NCI-H1417 (cell line): ENCODE data around the gene RHOF.

Experiments
- DNase-seq, 3 experiments: peaks; one replicate each; lab custom pipeline; 2025; lab: John Stamatoyannopoulos, UW

RHOF gene

DNA sequence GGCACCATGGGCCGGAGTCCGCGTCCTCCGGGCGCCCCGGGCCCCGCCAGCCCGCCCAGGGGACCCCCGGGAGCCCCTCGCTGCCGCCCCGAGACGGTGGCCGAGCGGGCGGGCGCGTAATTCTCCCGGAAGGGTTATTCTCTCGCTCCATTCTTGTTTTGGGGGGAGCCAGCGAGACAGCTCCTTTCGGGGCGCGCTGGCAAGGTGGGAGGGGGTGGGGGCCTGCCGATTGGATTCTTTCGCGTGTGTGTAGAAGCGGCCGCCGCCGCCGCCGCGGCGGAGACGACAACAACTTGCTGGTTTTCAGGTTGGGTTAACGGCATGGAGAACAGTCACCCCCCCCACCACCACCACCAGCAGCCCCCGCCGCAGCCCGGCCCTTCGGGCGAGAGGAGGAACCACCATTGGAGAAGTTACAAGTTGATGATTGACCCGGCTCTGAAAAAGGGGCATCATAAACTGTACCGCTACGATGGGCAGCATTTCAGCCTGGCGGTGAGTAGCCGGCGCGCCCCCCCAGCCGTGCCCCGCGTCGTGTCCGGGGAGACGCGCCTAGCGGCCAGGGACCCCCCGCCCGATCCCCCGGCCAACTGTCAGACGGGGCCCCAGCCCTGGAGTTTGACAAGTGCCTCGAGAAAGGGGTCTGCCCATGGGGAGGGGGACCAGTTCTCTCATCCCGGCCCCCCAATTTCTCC lies 11.1 kb upstream of the RHOF start:
- peak; percentile 30 to 73 (median 62) for DNase-seq

DNA sequence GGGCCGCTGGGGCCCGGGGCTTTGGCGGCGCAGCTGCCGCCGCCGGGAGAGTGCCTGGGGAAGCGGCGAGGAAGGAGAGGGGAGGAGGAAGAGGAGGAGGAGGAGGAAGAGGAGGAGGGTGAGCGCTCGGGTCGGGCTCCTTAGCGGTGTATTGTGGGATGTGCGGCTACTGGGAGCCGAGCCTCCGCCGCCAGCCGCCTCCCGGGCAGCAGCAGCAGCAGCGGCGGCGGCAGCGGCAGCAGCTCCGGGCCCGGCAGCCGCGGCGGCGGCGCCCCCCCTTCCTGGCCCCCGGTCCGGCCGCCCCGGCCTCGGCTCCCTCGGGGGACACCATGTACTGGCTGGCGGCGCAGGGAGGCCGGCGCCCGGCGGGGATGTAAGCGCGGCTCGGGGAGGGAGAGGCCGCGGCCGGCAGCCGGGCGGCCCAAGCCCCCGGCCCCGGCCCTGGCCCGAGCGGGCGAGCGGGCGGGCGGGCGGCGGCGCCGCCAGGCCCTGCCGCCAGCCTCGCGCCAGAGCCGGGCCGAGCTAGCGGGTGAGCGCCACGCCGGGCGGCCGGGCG lies 10.5 kb upstream of the RHOF start, which contains the start of gene SETD1B:
Gene SETD1B, plus strand, starts transcription at position 149 of the 556 bp plus-strand sequence. CDS start 729 bp downstream, outside the sequence.
- DNase-seq: peak; percentile 35 to 80 (median 74)

- DNase-seq: peak; percentile 97 to 99 (median 98)
Observed at GRCh38 chr12:121802843-121803698, 9.6 kb upstream of the RHOF start.

GRCh38 chr12:121802485-121802842 lies 9.0 kb upstream of the RHOF start:
- no peak for DNase-seq

DNA sequence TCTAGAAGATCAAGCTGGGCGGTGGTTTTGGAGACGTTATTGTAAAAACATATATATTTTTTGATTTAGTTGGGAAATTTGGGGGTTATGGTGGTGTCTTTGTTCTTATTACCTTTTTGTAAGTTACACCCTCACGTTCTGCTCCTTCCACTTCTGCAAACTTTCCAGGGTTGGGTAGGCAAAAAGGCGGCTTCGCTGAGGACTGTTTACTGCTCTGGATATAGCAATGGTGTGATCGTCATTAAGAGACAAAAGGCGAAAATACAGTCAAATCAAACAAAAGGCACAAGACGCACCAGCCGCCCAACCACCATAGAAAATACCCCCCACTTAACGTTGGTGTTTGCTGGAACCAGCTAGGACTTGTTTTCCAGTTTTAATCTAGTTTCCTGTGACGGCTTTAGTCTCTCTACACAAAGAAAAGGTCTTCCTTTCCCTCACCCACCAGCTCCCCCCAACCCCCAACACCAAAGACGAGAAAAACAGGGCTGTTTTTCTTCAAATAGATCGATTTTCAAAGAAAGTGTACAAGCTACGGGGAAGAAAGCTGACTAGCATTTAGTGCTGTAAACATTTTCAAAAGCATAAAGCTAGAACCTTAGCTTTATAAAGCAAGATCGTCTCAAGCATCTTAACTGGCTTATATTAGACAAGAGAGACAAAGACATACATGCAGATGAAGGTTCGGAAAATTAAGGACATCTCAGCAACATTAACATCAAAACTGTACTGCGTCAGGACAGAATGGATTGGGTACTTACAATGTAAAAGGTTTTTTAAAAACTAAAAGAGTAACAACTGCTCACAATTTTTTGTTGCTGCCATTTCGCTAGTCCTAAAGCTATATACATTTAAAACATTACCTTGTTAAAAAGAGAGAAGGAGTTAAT lies 8.4 kb upstream of the RHOF start:
- peak; percentile 61 to 92 (median 72) for DNase-seq

DNA sequence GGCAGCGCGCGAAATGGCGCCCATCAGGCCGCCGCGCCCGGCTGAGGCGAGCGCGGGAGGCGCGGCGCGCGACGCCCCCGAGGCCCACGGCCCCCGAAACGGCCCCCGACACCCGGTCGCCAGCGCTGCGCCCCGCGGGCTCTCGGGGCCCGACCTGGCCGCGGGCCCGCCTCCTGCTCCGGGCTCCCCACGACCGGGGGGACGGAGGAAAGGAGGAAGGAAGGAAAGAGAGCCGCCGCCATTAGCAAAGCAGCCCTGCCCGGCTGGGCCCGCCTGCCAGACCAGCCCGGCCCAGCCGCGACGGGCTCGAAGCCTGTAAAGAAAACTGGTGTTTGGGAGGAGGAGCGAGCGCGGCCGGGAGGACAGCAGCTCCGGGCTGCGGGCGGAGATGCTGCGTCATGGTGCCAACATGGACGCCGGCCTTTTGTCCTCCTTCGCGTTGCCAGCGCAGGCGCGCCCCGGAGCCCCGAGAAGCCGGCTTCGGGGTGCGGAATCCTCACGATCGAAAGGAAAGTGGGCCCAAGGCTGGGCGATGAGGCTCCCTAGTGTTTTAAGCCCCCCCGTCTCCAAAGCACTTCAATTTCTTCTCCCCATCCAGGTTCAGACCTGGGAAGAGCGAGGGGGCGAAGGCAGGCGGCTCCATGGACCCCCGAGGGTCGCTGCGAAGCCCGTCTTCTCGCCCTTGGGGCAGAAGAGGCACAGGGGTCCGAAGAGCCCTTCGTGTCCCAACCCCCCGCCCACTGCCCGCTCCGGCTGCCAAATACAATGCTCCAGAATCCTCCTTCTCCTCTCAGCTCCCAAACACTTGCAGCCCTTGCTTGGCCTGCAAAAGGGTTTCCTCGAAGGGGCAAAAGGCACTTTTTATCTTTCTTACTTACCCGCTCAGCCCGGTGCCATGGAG lies 7.5 kb upstream of the RHOF start:
- peak; percentile 57 to 75 (median 70) for DNase-seq

- DNase-seq: peak; percentile 90 to 91 (median 90)
Observed at GRCh38 chr12:121799842-121800693, 6.6 kb upstream of the RHOF start.

DNA sequence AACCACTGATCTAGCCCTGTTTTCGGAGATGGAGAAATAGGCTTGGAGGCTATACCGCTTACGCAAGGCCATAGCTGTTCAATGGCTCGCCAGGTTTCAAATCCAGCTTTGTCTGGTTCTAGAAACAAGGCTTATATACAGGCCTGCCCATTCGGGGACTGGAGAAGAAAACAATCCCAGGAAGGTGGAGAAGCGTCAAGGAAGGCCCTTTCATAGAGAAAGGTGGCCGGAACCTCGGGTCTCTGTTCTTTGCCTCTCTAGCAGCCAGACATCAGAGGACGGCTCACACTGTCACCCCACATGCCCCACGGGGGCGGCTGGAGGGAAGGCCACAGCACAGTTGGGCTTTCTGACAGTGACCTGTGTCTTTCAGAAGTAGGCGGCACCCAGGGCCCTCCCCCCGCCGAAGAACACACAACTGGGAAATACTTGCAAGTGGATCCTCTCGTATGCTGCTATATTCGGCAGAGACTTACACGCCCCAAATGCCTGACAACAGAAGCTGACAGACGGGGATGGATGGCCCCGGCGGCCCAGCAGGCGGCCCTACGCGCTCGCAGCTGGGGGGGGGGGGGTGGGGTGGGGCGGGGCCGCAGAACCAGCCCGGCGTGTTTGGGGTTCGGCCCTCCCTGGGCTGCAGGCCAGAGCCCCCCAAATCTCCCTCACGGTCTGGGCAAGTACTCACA lies 5.8 kb upstream of the RHOF start:
- DNase-seq: peak; percentile 88 to 93 (median 93)

DNA sequence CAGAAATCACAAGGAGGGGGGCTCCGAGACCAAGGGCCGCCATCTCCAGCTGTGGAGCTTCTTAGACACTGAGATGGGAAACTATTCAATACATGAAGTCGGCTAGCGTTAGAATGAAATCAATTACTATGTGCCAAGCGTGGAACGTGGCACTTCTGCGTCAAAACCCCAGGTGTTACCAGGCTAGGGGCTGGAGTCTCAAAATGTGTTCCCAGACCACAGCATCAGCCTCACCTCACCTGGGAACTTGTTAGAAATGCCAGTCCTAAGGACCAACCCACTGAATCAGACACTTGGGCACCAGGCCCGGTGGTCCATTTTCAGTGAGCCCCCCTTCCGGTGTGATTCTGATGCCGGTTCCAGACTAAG lies 5.3 kb upstream of the RHOF start:
- no peak for DNase-seq

- peak; percentile 86 to 98 (median 94) for DNase-seq
Observed at GRCh38 chr12:121797937-121798786, 4.7 kb upstream of the RHOF start.

- peak; percentile 66 to 97 (median 96) for DNase-seq
Observed at GRCh38 chr12:121796855-121797751, 3.6 kb upstream of the RHOF start.

DNA sequence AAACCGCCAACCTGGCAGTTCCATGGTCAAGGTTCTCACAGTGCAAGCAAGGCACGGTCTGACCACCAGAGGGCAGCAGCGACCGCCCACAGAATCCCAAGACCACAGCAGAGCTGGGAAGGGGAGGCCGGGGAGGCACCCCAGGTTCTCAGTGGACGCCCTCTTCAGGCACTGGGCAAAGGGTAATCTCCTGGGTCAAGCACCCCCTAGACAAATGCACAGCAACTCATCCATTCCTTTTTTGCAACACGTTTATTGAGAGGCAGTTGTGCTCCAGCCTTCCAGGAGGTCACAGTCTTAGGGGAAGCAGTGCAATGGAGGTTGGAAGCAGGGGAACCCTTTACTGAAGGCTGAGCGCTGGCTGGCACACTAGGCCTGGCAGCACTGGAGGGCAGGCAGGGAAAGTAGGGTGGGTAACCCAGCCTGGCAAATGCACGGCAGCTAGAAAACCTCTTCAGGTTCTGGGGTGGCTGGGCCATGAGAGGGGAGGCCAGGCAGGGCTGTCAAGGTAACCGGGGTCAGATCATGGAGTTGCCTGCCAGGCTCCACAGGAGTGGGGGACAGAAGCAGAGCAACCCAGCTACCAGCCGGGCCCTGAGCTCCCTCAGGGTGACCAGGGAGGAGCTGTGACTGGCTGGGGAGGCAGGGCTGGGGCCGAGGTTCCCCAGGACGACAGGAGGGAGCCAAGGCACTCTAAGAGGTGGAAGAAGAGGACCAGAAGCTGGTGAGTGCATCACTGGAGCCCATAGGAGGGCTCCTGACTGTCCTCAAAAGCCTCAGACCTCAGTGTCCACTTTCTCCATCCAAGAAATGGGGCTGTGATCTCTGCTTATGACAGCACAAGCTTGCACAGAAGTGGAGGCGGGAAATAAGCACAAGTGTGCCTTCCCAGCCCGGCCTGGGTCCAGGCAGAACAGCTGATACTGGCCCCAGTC lies 1.8 kb upstream of the RHOF start:
- DNase-seq: peak; percentile 83 to 93 (median 87)

DNA sequence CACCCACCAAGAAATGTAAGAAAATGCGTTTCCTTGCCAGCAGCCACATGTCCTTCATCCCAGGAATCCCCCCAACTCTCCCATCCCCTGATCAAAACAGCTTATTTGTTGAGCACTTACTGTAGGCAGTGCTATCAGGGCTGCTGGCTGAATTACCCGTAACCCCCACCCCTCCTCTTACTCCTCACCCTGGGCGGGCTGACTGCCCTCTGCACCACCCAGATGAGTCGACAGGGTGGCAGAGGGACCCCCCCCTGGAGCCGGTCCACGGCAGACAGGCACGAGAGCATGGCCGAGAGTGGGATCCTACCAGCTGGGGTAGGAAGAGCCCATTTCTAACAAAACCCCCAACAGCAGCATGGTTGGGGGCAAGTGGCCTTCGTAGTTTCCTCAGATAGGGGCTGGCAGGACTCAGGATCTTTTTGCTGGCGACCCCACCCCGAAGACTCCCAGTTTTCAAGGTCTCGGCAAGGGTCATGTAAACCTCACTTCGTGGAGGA lies 1.1 kb upstream of the RHOF start:
- no peak for DNase-seq

GRCh38 chr12:121793838-121794533 lies 498 bp upstream of the RHOF start:
- DNase-seq: peak; percentile 87 to 92 (median 92)
